ENCODE results near the gene FXYD5. TPM values are rescaled to one million over a fixed set of nuclear protein-coding genes. Genes with fewer than 3 reads are reported as not detected.

Gene FXYD5
- total RNA-seq, 2 donors from 2014 or later: 24.0 to 29.6 TPM

- Histone ChIP-seq H3K9ac (ENCODE audit: extremely low read depth, low read length, poor library complexity, severe bottlenecking) (no peak within 1 kb of the TSS), H3K4me3 (ENCODE audit: low read length) (no peak within 1 kb of the TSS), H3K36me3 (ENCODE audit: control insufficient read depth, insufficient read depth, low read length) (no peaks in the 10 kb centered on the region), H3K27me3 (ENCODE audit: control insufficient read depth, insufficient read depth, low read length, poor library complexity, severe bottlenecking) (no peaks in the 10 kb centered on the region), H3K9me3 (ENCODE audit: control insufficient read depth, low read length) (no peaks in the 10 kb centered on the region), H3K4me1 (ENCODE audit: control insufficient read depth, insufficient read depth, low read length) (no peaks in the 10 kb centered on the region), H3K27ac (ENCODE audit: low read depth, low read length) (no peak within 1 kb of the TSS)
- 77% methylated on average over 11 of the region's 15 CpGs; no CpG with 5 or more reads in 1 of the 2 experiments for WGBS, 2 experiments (ENCODE audit: insufficient coverage in 1 of 2, insufficient read length in 1 of 2)
- DNase-seq: no peak
- Mint-ChIP-seq H3K9me3 (no peaks in the 10 kb centered on the region), H3K36me3 (ENCODE audit: low read depth) (no peaks in the 10 kb centered on the region), H3K27ac (no peak within 1 kb of the TSS), H3K4me3 (no peak within 1 kb of the TSS), H3K27me3 (ENCODE audit: insufficient read depth) (no peaks in the 10 kb centered on the region), H3K4me1 (peaks cover 4% of the 10 kb centered on the region)
- no peak for TF ChIP-seq CTCF (conservative IDR thresholded peaks at IDR 0.05)
These were observed 19.8 kb upstream of the FXYD5 start, which contains the start of gene LGI4 for GRCh38 chr19:35134601-35135242. TSS of gene LGI4 (minus strand) at chr19:35135059. CDS start at chr19:35134680, 379 bp downstream.

DNA sequence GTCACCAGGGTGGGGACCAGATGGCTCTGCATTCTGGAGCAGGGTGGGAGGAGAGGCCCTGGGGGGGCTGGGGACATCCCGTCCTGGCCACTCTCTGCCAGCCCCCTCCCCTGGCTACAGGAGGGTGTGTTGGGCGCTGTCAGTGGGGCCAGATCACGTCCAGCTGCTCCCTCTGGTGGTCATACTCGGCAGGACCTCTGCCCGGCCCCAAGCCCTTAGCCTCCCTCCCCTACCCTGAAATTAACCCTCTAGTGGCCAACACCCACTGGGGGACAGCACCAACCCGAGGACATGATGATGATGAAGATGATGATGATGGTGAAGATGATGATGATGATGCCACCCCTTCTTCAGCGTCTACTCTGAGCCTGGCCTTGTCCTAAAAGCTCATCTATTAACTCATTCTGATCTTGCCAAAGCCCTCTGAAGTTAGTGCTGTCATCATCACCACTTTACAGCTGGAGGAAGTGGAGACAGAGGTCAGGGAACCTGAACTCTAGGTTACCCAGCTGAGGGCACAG, 19.1 kb upstream of the FXYD5 start:
- Mint-ChIP-seq H3K27ac (no peak overlapping the region), H3K27me3 (ENCODE audit: insufficient read depth) (peaks cover 4% of the 10 kb centered on the region), H3K9me3 (no peaks in the 10 kb centered on the region), H3K36me3 (ENCODE audit: low read depth) (no peaks in the 10 kb centered on the region), H3K4me3 (no peak overlapping the region), H3K4me1 (peaks cover 4% of the 10 kb centered on the region)
- no peaks in the 10 kb centered on the region for H3K36me3 ChIP-seq (ENCODE audit: control insufficient read depth, insufficient read depth, low read length)
- peak; percentile 94 for DNase-seq
- no peaks in the 10 kb centered on the region for H3K4me1 ChIP-seq (ENCODE audit: control insufficient read depth, insufficient read depth, low read length)
- peaks cover 6% of the 10 kb centered on the region for H3K27me3 ChIP-seq (ENCODE audit: control insufficient read depth, insufficient read depth, low read length, poor library complexity, severe bottlenecking)
- no peak overlapping the region for H3K4me3 ChIP-seq (ENCODE audit: low read length)
- WGBS, 2 experiments (ENCODE audit: insufficient coverage in 1 of 2, insufficient read length in 1 of 2): 4% methylated on average over 6 of the region's 7 CpGs; no CpG with 5 or more reads in 1 of the 2 experiments
- no peaks in the 10 kb centered on the region for H3K9me3 ChIP-seq (ENCODE audit: control insufficient read depth, low read length)
- no peak overlapping the region for H3K9ac ChIP-seq (ENCODE audit: extremely low read depth, low read length, poor library complexity, severe bottlenecking)
- TF ChIP-seq CTCF (conservative IDR thresholded peaks at IDR 0.05): peak; percentile 95
- no peak overlapping the region for H3K27ac ChIP-seq (ENCODE audit: low read depth, low read length)

- no peaks in the 10 kb centered on the region for H3K9me3 Mint-ChIP-seq
- no peak overlapping the region for H3K27ac ChIP-seq (ENCODE audit: low read depth, low read length)
These were observed 18.3 kb upstream of the FXYD5 start for GRCh38 chr19:35136231-35136630.

More at GRCh38 chr19:35136231-35136630, 18.3 kb upstream of the FXYD5 start:
- H3K4me1 Mint-ChIP-seq: peaks cover 4% of the 10 kb centered on the region
- Histone ChIP-seq H3K27me3 (ENCODE audit: control insufficient read depth, insufficient read depth, low read length, poor library complexity, severe bottlenecking) (peaks cover 11% of the 10 kb centered on the region), H3K9me3 (ENCODE audit: control insufficient read depth, low read length) (no peaks in the 10 kb centered on the region), H3K4me3 (ENCODE audit: low read length) (no peak overlapping the region), H3K9ac (ENCODE audit: extremely low read depth, low read length, poor library complexity, severe bottlenecking) (no peak overlapping the region), H3K36me3 (ENCODE audit: control insufficient read depth, insufficient read depth, low read length) (no peaks in the 10 kb centered on the region), H3K4me1 (ENCODE audit: control insufficient read depth, insufficient read depth, low read length) (no peaks in the 10 kb centered on the region)
- no peak for TF ChIP-seq CTCF (conservative IDR thresholded peaks at IDR 0.05)
- H3K36me3 Mint-ChIP-seq (ENCODE audit: low read depth): no peaks in the 10 kb centered on the region
- no peak overlapping the region for H3K4me3 Mint-ChIP-seq
- 85 to 88% methylated on average over 11 of the region's 11 CpGs for WGBS, 2 experiments (ENCODE audit: insufficient coverage in 1 of 2, insufficient read length in 1 of 2)
- peaks cover 8% of the 10 kb centered on the region for H3K27me3 Mint-ChIP-seq (ENCODE audit: insufficient read depth)
- DNase-seq: no peak
- H3K27ac Mint-ChIP-seq: no peak overlapping the region
